ENCODE measurements around the gene ZNF568.

The ZNF568 gene

DNA sequence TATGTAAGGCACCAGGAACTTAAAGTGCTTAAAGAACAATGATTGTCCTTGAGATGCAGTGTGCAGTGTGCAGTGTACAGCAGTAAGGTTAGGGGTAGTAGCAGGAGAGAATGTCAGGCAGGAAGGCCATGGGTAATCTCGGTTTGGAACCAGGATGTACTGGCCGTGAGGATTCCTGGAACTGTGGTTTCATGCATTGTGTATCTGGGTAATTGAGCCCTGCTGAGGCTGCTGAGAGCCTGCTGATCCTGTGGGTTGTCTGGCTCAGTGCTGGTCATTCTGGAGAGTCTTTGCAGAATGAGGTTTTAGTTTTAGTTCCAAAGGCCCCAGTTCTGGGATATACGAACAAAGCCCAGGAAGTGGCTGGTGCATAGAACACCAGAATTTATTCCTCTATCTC lies 71.0 kb downstream of the ZNF568 start:
- FAIRE-seq = no peak
- no peak for DNase-seq (ENCODE audit: insufficient read length, low spot score)
- TF ChIP-seq TAF1 (IDR thresholded peaks at IDR 0.05; ENCODE audit: low read depth, low read length) (no peak), POLR2AphosphoS5 (IDR thresholded peaks at IDR 0.05; ENCODE audit: low read depth, low read length) (no peak), POU2F2 (IDR thresholded peaks at IDR 0.05; ENCODE audit: low read depth, low read length) (no peak), PAX5 (IDR thresholded peaks at IDR 0.05; ENCODE audit: insufficient read depth, low read length, severe bottlenecking) (no peak), POLR2A (IDR thresholded peaks at IDR 0.05; ENCODE audit: low read depth, low read length) (no peak), SPI1 (IDR thresholded peaks at IDR 0.05; ENCODE audit: low read depth, low read length) (no peak)

DNA sequence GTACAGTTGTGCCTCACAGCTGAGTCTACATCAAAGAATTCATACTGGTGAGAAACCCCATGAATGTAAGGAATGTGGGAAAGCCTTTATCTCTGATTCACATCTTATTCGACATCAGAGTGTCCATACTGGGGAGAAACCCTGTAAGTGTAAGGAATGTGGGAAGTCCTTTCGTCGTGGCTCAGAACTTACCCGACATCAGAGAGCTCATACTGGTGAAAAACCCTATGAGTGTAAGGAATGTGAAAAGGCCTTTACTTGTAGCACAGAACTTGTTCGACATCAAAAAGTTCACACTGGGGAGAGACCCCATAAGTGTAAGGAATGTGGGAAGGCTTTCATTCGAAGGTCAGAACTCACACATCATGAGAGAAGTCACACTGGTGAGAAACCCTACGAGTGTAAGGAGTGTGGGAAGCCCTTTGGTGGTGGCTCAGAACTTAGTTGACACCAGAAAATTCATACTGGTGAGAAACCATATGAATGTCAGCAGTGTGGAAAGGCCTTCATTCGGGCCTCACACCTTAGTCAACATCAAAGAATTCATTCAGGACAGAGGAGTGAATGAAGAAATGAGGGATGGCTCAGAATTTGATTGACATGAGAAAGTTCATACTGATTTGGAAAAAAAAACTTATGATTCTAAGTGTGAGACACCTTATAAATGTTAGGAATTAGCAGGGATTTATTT lies 81.2 kb downstream of the ZNF568 start:
- TF ChIP-seq PAX5 (IDR thresholded peaks at IDR 0.05; ENCODE audit: insufficient read depth, low read length, severe bottlenecking) = no peak
- no peak for TF ChIP-seq TAF1 (IDR thresholded peaks at IDR 0.05; ENCODE audit: low read depth, low read length)
- TF ChIP-seq POU2F2 (IDR thresholded peaks at IDR 0.05; ENCODE audit: low read depth, low read length) = no peak
- no peak for TF ChIP-seq SPI1 (IDR thresholded peaks at IDR 0.05; ENCODE audit: low read depth, low read length)
- no peak for TF ChIP-seq POLR2AphosphoS5 (IDR thresholded peaks at IDR 0.05; ENCODE audit: low read depth, low read length)
- TF ChIP-seq POLR2A (IDR thresholded peaks at IDR 0.05; ENCODE audit: low read depth, low read length) = no peak
- FAIRE-seq = no peak

DNA sequence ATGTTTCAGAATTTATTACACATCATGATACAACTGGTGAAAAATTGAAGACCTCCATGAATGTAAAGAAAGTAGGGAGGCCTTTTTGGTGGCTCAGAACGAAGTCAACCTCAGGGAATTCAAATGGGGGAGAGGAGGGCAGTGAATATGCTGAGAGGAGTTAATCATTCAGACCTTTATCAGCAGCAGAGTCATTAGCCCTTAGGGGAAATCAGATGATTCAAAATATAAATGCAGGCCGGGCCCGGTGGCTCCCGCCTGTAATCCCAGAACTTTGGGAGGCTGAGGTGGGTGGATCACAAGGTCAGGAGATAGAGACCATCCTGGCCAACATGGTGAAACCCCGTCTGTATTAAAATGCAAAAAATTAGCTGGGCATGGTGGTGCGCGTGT lies 81.7 kb downstream of the ZNF568 start:
- FAIRE-seq (no peak), DNase-seq (ENCODE audit: insufficient read length, low spot score) (no peak)
- TF ChIP-seq POLR2AphosphoS5 (IDR thresholded peaks at IDR 0.05; ENCODE audit: low read depth, low read length) = no peak
- no peak for TF ChIP-seq TAF1 (IDR thresholded peaks at IDR 0.05; ENCODE audit: low read depth, low read length)
- no peak for TF ChIP-seq PAX5 (IDR thresholded peaks at IDR 0.05; ENCODE audit: insufficient read depth, low read length, severe bottlenecking)
- TF ChIP-seq SPI1 (IDR thresholded peaks at IDR 0.05; ENCODE audit: low read depth, low read length) = no peak
- TF ChIP-seq POU2F2 (IDR thresholded peaks at IDR 0.05; ENCODE audit: low read depth, low read length) = no peak
- TF ChIP-seq POLR2A (IDR thresholded peaks at IDR 0.05; ENCODE audit: low read depth, low read length) = no peak

More for the DNA sequence above, 81.2 kb downstream of the ZNF568 start:
- no peak for DNase-seq (ENCODE audit: insufficient read length, low spot score)

DNA sequence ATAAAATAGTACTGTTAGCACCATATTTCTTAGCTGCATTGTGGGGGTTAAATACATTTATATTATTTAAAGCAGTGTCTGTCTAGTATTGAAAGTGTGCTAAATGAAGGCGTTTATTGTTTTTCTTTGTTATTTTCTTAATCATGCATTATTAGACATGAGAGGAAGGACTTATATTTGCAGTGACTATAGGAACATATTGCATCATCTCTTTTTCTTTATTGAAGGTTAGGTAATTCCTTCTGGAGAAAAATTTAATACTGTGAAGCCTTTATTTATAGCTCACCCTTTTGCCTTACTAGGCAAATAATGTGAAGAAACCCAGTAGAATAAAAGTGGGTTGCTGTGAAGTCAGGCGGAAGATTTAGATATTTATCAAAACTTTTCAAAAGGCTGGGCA lies 83.2 kb downstream of the ZNF568 start:
- DNase-seq (ENCODE audit: insufficient read length, low spot score) (no peak), FAIRE-seq (no peak)
- TF ChIP-seq POU2F2 (IDR thresholded peaks at IDR 0.05; ENCODE audit: low read depth, low read length) (no peak), POLR2AphosphoS5 (IDR thresholded peaks at IDR 0.05; ENCODE audit: low read depth, low read length) (no peak)

DNA sequence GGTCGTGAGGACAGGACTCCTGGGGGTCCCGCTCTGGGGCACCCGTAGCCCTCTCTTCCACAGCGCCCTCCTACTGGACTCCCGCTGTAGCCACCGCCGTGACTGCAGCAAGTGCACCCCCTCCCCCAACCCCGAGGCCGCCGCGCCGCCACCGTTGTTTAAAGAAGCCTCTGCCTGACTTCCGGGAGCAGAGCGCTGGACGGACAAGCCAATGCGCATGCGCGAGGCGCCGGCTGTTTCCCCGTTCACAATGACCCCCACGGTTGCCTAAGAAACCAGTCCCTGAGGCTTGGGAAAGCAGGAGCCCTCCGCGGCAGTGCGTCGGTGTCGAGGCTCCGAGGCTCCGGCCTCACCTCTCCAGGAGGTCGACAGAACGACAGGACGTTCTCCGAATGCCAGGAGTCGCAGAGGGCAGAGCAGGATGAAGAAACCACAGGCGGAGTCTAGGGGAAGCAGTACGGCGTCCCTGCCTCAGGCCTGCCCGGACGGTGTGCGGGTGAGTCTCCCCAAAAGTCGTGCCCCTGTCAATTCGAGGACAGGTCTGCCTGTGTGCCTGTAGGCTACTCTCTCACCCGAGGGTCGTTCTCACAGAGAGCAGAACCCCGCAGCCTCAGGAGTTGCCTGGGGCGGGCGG lies 91.6 kb downstream of the ZNF568 start:
- DNase-seq (ENCODE audit: insufficient read length, low spot score) = no peak
- FAIRE-seq = no peak
- TF ChIP-seq SPI1 (IDR thresholded peaks at IDR 0.05; ENCODE audit: low read depth, low read length) = no peak
- TF ChIP-seq PAX5 (IDR thresholded peaks at IDR 0.05; ENCODE audit: insufficient read depth, low read length, severe bottlenecking) = no peak
- TF ChIP-seq TAF1 (IDR thresholded peaks at IDR 0.05; ENCODE audit: low read depth, low read length) = no peak
- no peak for TF ChIP-seq POLR2AphosphoS5 (IDR thresholded peaks at IDR 0.05; ENCODE audit: low read depth, low read length)
- TF ChIP-seq POU2F2 (IDR thresholded peaks at IDR 0.05; ENCODE audit: low read depth, low read length) = no peak
- TF ChIP-seq POLR2A (IDR thresholded peaks at IDR 0.05; ENCODE audit: low read depth, low read length) = no peak

DNA sequence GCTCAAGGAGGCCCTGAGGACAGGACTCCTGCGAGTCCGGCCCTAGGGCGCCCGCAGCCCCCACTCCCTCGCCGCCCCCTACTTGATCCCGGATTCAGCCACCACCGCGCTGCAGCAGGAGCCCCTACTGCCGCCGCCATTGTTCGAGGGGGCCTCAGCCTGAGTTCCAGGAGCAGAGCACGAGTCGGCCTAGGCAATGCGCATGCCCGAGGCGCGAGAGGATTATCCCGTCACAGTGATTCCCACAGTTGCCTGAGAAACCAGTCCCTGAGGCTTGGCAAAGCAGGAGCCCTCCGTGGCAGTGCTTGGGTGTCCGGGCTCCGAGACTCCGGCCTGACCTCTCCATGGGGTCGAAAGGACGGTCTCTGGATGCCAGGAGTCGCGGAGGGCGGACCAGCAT lies 93.7 kb downstream of the ZNF568 start:
- TF ChIP-seq POLR2AphosphoS5 (IDR thresholded peaks at IDR 0.05; ENCODE audit: low read depth, low read length) = no peak
- TF ChIP-seq PAX5 (IDR thresholded peaks at IDR 0.05; ENCODE audit: insufficient read depth, low read length, severe bottlenecking) = no peak
- no peak for TF ChIP-seq SPI1 (IDR thresholded peaks at IDR 0.05; ENCODE audit: low read depth, low read length)
- no peak for TF ChIP-seq TAF1 (IDR thresholded peaks at IDR 0.05; ENCODE audit: low read depth, low read length)
- TF ChIP-seq POU2F2 (IDR thresholded peaks at IDR 0.05; ENCODE audit: low read depth, low read length) = no peak
- no peak for DNase-seq (ENCODE audit: insufficient read length, low spot score)
- FAIRE-seq = no peak

DNA sequence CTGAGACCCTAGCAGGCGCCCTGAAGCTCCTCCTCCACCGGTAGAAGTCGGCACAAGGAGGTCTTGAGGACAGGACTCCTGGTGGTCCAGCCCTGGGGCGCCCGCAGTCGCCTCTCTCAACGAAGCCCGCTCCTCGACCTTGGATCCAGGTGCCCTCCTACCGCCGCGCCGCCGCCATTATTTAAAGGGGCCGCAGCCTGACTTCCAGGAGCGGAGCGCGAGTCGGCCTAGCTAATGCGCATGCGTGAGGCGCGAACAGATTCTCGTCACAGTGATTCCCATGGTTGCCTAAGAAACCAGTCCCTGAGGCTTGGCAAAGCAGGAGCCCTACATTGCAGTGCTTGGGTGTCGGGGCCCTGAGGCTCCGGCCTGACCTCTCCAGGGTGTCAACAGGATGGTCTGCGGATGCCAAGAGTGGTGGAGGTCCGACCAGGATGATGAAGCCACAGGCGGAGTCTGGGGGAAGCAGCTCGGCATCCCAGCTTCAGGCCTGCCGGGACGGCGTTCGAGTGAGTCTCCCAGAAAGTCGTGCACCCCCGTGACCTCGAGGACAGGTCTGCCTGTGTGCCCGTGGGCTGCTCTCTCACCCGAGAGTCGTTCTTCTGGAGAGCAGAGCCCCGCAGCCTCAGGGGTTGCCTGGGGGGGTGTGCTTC lies 96.1 kb downstream of the ZNF568 start:
- no peak for DNase-seq (ENCODE audit: insufficient read length, low spot score)
- TF ChIP-seq PAX5 (IDR thresholded peaks at IDR 0.05; ENCODE audit: insufficient read depth, low read length, severe bottlenecking) (no peak), SPI1 (IDR thresholded peaks at IDR 0.05; ENCODE audit: low read depth, low read length) (no peak), POLR2AphosphoS5 (IDR thresholded peaks at IDR 0.05; ENCODE audit: low read depth, low read length) (no peak), POLR2A (IDR thresholded peaks at IDR 0.05; ENCODE audit: low read depth, low read length) (no peak), TAF1 (IDR thresholded peaks at IDR 0.05; ENCODE audit: low read depth, low read length) (no peak), POU2F2 (IDR thresholded peaks at IDR 0.05; ENCODE audit: low read depth, low read length) (no peak)
- FAIRE-seq = no peak

DNA sequence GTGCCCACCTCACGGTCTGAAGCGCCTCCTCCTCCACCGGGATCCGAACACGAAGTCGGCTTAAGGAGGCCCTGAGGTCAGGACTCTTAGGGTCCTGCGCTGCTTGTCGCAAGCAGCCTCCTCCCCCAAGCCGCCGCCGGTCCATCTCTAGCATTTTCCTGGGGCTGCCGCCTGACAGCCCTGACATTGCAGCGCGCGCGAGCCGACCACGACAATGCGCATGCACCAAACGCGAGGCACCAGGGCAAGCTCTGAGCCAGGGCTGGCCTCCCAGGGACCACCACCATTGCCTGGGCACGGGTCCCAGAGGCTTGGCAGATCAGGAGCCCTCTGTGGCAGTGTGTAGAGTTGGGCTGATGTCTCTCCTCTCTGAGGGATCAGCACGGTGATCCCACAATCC lies 98.3 kb downstream of the ZNF568 start:
- FAIRE-seq = no peak
- TF ChIP-seq POLR2AphosphoS5 (IDR thresholded peaks at IDR 0.05; ENCODE audit: low read depth, low read length) = no peak
- TF ChIP-seq TAF1 (IDR thresholded peaks at IDR 0.05; ENCODE audit: low read depth, low read length) = no peak
- no peak for TF ChIP-seq PAX5 (IDR thresholded peaks at IDR 0.05; ENCODE audit: insufficient read depth, low read length, severe bottlenecking)
- no peak for TF ChIP-seq SPI1 (IDR thresholded peaks at IDR 0.05; ENCODE audit: low read depth, low read length)
- TF ChIP-seq POU2F2 (IDR thresholded peaks at IDR 0.05; ENCODE audit: low read depth, low read length) = no peak
- TF ChIP-seq POLR2A (IDR thresholded peaks at IDR 0.05; ENCODE audit: low read depth, low read length) = no peak
- DNase-seq (ENCODE audit: insufficient read length, low spot score) = no peak

DNA sequence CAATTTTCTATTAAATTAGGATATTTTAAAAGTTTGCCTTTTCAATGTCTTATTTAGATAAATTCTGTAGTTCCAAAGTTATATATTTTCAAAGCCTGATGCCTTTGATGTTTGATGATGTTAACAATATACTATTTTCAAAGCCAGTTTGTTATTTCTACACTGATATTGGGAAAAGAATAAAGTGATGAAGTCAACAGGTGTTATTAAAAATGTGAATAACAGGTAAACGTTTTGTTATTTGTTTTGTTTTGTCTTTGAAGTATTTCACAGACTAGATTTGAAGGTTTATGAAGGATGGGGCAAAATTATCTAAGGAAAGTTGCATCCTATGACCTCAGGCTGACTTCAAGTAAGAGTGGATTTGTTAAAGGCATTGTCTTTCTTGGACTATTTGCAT lies 129.0 kb downstream of the ZNF568 start:
- DNase-seq (ENCODE audit: insufficient read length, low spot score) = no peak
- TF ChIP-seq POLR2AphosphoS5 (IDR thresholded peaks at IDR 0.05; ENCODE audit: low read depth, low read length) = no peak
- no peak for TF ChIP-seq POU2F2 (IDR thresholded peaks at IDR 0.05; ENCODE audit: low read depth, low read length)
- no peak for TF ChIP-seq POLR2A (IDR thresholded peaks at IDR 0.05; ENCODE audit: low read depth, low read length)
- TF ChIP-seq SPI1 (IDR thresholded peaks at IDR 0.05; ENCODE audit: low read depth, low read length) = no peak
- no peak for TF ChIP-seq TAF1 (IDR thresholded peaks at IDR 0.05; ENCODE audit: low read depth, low read length)
- no peak for TF ChIP-seq PAX5 (IDR thresholded peaks at IDR 0.05; ENCODE audit: insufficient read depth, low read length, severe bottlenecking)
- FAIRE-seq = no peak

Measured in GM12891 (cell line).